Spleen (tissue), 13 donors: Measurements from ENCODE around the gene TBC1D9B. TPM values are rescaled to one million over a fixed set of nuclear protein-coding genes. Genes with fewer than 3 reads are reported as not detected.

Experiments used
- DNase-seq: peaks from one replicate; pipeline ENCODE4 v3.0.0-alpha.2; 2020
- H3K27ac ChIP-seq, 8 donors: fragments of 200-600 bp; sonication (generic) in 7 of 8; 1 replicate in 4 of 8; 2 replicates in 4 of 8; pipeline versions ENCODE4 v1.5.0 to v1.8.0; 2016 to 2021; ENCODE audit warnings: inconsistent platforms in 4 of 8, mild to moderate bottlenecking in 4 of 8, moderate library complexity in 1 of 8
- H3K27me3 ChIP-seq, 7 donors: fragments of 200-600 bp; sonication (generic) in 6 of 7; replicated peaks in 1 of 7; 1 replicate in 4 of 7; 2 replicates in 3 of 7; pipeline versions ENCODE4 v1.5.0 to v1.8.0; 2016 to 2021; ENCODE audit warnings: inconsistent platforms in 3 of 7, mild to moderate bottlenecking in 1 of 7
- H3K36me3 ChIP-seq, 6 donors: fragments of 200-600 bp; sonication (generic) in 5 of 6; 1 replicate in 4 of 6; 2 replicates in 2 of 6; pipeline versions ENCODE4 v1.5.0 to v1.8.0; 2016 to 2021; ENCODE audit warnings: inconsistent platforms in 2 of 6
- H3K4me1 ChIP-seq, 6 donors: fragments of 200-600 bp; sonication (generic) in 5 of 6; 1 replicate in 3 of 6; 2 replicates in 3 of 6; pipeline versions ENCODE4 v1.5.0 to v1.8.0; 2016 to 2021; ENCODE audit warnings: inconsistent platforms in 3 of 6
- H3K4me3 ChIP-seq, 8 donors: fragments of 200-600 bp; sonication (generic) in 7 of 8; 1 replicate in 4 of 8; 2 replicates in 4 of 8; pipeline versions ENCODE4 v1.5.0 to v1.8.0; 2016 to 2021; ENCODE audit warnings: inconsistent platforms in 4 of 8, mild to moderate bottlenecking in 4 of 8, moderate library complexity in 2 of 8
- H3K9me3 ChIP-seq, 8 donors: fragments of 200-600 bp; sonication (generic) in 7 of 8; 1 replicate in 4 of 8; 2 replicates in 4 of 8; pipeline versions ENCODE4 v1.5.0 to v1.8.0; 2016 to 2021; ENCODE audit warnings: inconsistent platforms in 4 of 8
- POLR2A ChIP-seq, 3 donors: fragments of 450-650 bp; IDR thresholded peaks; one replicate each; pipeline ENCODE4 v1.5.1; 2017; ENCODE audit warnings: antibody characterized with exemption in 3 of 3, mild to moderate bottlenecking in 1 of 3
- POLR2AphosphoS5 ChIP-seq, 3 donors: sonication (generic); formaldehyde crosslinking; IDR thresholded peaks; one replicate each; pipeline ENCODE4 v1.5.1; 2017; ENCODE audit warnings: antibody characterized with exemption in 3 of 3
- WGBS, 5 donors: extraction: QIAGEN DNeasy Blood & Tissue Kit in 3 of 5; methylation state at CpG; one replicate each; pipeline versions ENCODE4 v1.1.5 to v1.1.7; 2013 to 2018; 5-methylcytosine and 5-hydroxymethylcytosine counted together
- intact Hi-C: fragments of 100-400 bp; cut with DNase I; formaldehyde crosslinking; loops from one replicate; pipeline ENCODE4 v1.15.0; 2023; ENCODE audit warnings: low total_unique reads
- long read RNA-seq, 2 donors: transcript quantifications; one replicate each; lab custom pipeline, GENCODE V29; 2026
- polyA plus RNA-seq, 3 donors: library from polyadenylated mRNA; stranded (reverse); fragments of 200-250 nt; gene quantifications; one replicate each; pipeline ENCODE4 v1.2.1, GENCODE V29; 2013
- total RNA-seq, 7 donors: library from RNA; depleted of rRNA in 3 of 7; stranded (reverse); fragments of >200 nt in 3 of 7; fragmentation: NEBNext Ultra II Directional in 4 of 7; extraction: Animal tissue kit (Norgen Biotek cat#: 25700) in 4 of 7; gene quantifications; one replicate each; pipeline versions ENCODE4 v1.1.0 to v1.2.1, GENCODE V29; 2016 to 2021
- TF ChIP-seq, protein P1 (sequence below), 11 experiments: fragments of 200-600 bp in 7 of 11; fragments of 450-650 bp in 4 of 11; sonication (generic) in 4 of 11; IDR thresholded peaks in 8 of 11; conservative IDR thresholded peaks in 3 of 11; 1 replicate in 7 of 11; 2 replicates in 4 of 11; pipeline versions ENCODE4 v1.4.0 to v1.8.0; 2016 to 2021; ENCODE audit warnings: antibody characterized with exemption in 11 of 11, inconsistent platforms in 4 of 11, mild to moderate bottlenecking in 1 of 11
- donor health status: healthy with polysubstance abuse.
- donor health status: DM: no; HTN: no; CAD: no; lungs with moderate emphysema.
- donor health status: DM: no; HTN: no; CAD: no.
- donor health status: Bipolar disorder and iron deficiency.
- donor health status: healthy.
- donor health status: DM: no; HTN: no; CAD: no.
- donor health status: DM: yes; HTN: yes; CAD: no.

The TBC1D9B gene
- 100 to 1,000 TPM in 6 of 7 donors, 10 to 100 TPM in 1; 98.9 to 140 (median 120) TPM for total RNA-seq
- polyA plus RNA-seq: 10 to 100 TPM; 29.5 to 67.1 (median 38.0) TPM
- long read RNA-seq, donor 1, full-length matches to known transcripts: 7 of 41 reads
- long read RNA-seq, donor 1, partial matches to known transcripts: 34 of 41 reads
- long read RNA-seq, donor 1, other reads (novel, unspliced or antisense): 0 of 41 reads
- long read RNA-seq, donor 2, full-length matches to known transcripts: 5 of 13 reads
- long read RNA-seq, donor 2, partial matches to known transcripts: 8 of 13 reads
- long read RNA-seq, donor 2, other reads (novel, unspliced or antisense): 0 of 13 reads

DNA sequence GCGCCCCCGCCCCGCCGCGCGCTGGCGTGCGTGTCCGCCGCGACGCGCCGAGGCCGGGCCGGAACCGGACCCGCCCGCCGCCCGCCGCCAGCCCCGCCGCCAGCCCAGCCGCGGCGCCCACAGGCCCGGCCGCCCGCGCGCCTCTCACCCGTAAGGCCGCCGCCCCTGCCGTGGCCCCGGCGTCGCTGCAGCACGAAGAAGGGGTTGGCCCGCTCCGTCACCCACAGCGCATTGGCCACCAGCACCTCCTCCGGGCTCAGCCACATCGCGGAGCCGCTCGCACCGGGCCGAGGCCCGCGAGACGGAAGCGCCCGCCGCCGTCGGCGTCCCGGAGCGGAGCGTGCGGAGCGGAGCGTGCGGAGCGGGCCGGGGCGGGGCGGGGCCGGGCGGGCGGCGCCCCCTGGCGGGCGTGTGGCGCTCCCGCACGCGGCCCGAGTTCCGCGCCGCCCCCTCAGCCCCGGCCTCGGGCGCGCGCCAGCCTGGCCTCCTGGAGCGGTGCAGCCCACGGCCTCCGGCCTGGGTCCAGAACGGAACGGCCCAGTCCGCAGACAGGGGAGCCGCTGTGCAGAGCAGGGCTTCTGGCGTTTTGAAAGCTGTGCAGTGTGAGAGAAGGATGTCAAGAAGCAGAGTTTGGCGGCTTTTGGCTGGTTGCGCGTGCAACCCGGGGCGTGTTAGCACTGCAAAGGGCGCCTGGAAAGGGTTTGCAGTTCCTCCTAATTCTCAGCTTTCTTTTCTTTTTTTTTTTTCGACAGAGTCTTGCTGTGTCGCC, at the start of gene TBC1D9B:
Gene TBC1D9B (minus strand): TSS at position 342 of the 769 bp plus-strand sequence. CDS start 76 bp downstream, at position 266.
- TF ChIP-seq POLR2A (IDR thresholded peaks at IDR 0.05) (no peak), POLR2AphosphoS5 (IDR thresholded peaks at IDR 0.05) (peak; percentile 78 to 81 (median 80))
- TF ChIP-seq, protein P1, sequence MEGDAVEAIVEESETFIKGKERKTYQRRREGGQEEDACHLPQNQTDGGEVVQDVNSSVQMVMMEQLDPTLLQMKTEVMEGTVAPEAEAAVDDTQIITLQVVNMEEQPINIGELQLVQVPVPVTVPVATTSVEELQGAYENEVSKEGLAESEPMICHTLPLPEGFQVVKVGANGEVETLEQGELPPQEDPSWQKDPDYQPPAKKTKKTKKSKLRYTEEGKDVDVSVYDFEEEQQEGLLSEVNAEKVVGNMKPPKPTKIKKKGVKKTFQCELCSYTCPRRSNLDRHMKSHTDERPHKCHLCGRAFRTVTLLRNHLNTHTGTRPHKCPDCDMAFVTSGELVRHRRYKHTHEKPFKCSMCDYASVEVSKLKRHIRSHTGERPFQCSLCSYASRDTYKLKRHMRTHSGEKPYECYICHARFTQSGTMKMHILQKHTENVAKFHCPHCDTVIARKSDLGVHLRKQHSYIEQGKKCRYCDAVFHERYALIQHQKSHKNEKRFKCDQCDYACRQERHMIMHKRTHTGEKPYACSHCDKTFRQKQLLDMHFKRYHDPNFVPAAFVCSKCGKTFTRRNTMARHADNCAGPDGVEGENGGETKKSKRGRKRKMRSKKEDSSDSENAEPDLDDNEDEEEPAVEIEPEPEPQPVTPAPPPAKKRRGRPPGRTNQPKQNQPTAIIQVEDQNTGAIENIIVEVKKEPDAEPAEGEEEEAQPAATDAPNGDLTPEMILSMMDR (IDR thresholded peaks at IDR 0.05 in 8 of 11, conservative IDR thresholded peaks at IDR 0.05 in 3 of 11): peak in 10 of 11 experiments; percentile 24 to 76 (median 52)
- H3K27me3 ChIP-seq: no peaks in the 10 kb centered on the region
- WGBS, 5 donors: 1 to 16% (median 2%) methylated on average over 9 to 105 of the region's 105 CpGs
- peaks cover 11 to 34% (median 26%) of the 10 kb centered on the region in 6 donors for H3K4me1 ChIP-seq
- no peaks in the 10 kb centered on the region for H3K9me3 ChIP-seq
- H3K4me3 ChIP-seq: peak within 1 kb of the TSS; percentile 38 to 82 (median 56)
- DNase-seq: peak; percentile 94
- peak within 1 kb of the TSS; percentile 49 to 89 (median 71) for H3K27ac ChIP-seq
- H3K36me3 ChIP-seq: peaks cover 0 to 23% (median 11%) of the 10 kb centered on the region in 6 donors
- intact Hi-C loops: loop anchor here (5.0 kb wide), 1 partner anchor 100 kb away; the partner anchor contains the start of gene MGAT4B

DNA sequence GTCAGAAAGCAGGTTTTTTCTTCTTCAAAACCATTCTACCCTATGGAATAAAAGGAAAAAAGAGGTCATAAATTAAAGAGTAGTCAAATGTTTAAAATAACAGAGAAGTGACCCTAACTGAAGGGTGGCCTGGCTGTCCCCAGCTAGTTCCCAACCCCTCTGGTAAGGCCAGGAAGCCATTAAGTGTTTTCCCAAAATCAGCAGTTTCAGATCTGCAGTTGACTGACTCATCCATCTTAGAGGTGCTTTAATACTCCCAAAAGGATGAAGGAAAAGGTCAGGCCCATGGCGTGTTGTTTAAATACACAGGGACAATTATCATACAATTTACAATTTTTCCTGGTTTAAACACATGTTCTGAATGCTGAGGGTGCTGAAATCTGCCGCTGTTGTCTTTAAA, 47.9 kb upstream of the TBC1D9B start:
- Histone ChIP-seq H3K4me3 (no peak overlapping the region), H3K27ac (no peak overlapping the region), H3K27me3 (no peaks in the 10 kb centered on the region), H3K9me3 (no peaks in the 10 kb centered on the region), H3K4me1 (no peaks in the 10 kb centered on the region), H3K36me3 (peaks cover 0 to 57% (median 10%) of the 10 kb centered on the region in 6 donors)
- WGBS, 5 donors: 82 to 91% (median 88%) methylated on average over 2 of the region's 2 CpGs
- DNase-seq: no peak
- intact Hi-C loops: no loop called here
- TF ChIP-seq POLR2A (IDR thresholded peaks at IDR 0.05): no peak
- TF ChIP-seq POLR2AphosphoS5 (IDR thresholded peaks at IDR 0.05): no peak
- TF ChIP-seq, protein P1 (IDR thresholded peaks at IDR 0.05 in 8 of 11, conservative IDR thresholded peaks at IDR 0.05 in 3 of 11): no peak

DNA sequence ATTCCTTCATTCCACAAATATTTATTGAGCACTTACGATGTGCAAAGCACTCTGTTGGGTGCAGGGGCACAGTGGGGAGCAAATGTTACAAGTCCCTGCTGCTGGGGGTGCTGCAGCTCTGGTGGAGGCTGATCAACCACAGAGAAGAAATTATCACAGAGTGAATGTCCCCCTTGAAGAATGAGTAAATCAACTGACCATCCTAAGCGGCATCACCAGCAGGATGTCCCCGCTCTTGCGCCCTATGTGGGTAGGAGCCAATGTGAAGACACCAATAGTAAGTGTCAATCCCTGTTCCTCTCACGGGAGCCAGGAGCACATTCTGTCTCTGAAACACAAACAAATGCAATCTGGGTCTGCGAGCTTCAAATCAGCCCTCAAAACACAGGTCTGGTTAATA, 47.4 kb upstream of the TBC1D9B start:
- no peak overlapping the region for H3K27ac ChIP-seq
- H3K4me3 ChIP-seq: no peak overlapping the region
- no peak for DNase-seq
- 89 to 95% (median 93%) methylated on average over 6 of the region's 6 CpGs for WGBS, 5 donors
- intact Hi-C loops: no loop called here
- H3K36me3 ChIP-seq: peaks cover 0 to 52% (median 10%) of the 10 kb centered on the region in 6 donors
- H3K9me3 ChIP-seq: no peaks in the 10 kb centered on the region
- H3K27me3 ChIP-seq: no peaks in the 10 kb centered on the region
- H3K4me1 ChIP-seq: no peaks in the 10 kb centered on the region
- TF ChIP-seq POLR2AphosphoS5 (IDR thresholded peaks at IDR 0.05) (no peak), POLR2A (IDR thresholded peaks at IDR 0.05) (no peak)
- TF ChIP-seq, protein P1 (IDR thresholded peaks at IDR 0.05 in 8 of 11, conservative IDR thresholded peaks at IDR 0.05 in 3 of 11): no peak

DNA sequence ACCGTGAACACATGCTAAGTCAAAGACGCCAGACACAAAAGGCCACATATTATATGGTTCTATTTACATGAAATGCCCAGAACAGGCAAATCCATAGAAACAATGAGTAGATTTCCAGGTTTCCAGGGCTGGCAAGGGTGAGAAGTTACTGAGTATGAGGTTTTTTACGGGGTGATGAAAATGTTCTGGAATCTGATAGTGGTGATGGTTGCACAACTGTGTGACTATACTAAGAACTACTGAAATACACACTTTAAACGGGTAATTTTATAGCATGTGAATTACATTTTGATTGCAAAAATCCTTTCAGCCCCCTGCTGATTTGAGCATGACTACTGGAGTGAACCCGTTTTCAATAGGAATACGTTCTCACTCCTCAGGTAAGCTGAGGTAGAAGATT, 46.7 kb upstream of the TBC1D9B start:
- Histone ChIP-seq H3K27ac (no peak overlapping the region), H3K27me3 (no peaks in the 10 kb centered on the region), H3K36me3 (peaks cover 0 to 51% (median 10%) of the 10 kb centered on the region in 6 donors), H3K4me1 (no peaks in the 10 kb centered on the region), H3K4me3 (no peak overlapping the region), H3K9me3 (no peaks in the 10 kb centered on the region)
- 92 to 97% (median 94%) methylated on average over 6 of the region's 6 CpGs for WGBS, 5 donors
- TF ChIP-seq POLR2AphosphoS5 (IDR thresholded peaks at IDR 0.05): no peak
- no peak for TF ChIP-seq POLR2A (IDR thresholded peaks at IDR 0.05)
- TF ChIP-seq, protein P1 (IDR thresholded peaks at IDR 0.05 in 8 of 11, conservative IDR thresholded peaks at IDR 0.05 in 3 of 11): no peak
- intact Hi-C loops: no loop called here
- DNase-seq: no peak
